Muscle of back (tissue), 11 donors: ENCODE measurements around the gene SLC1A7. TPM values are rescaled to one million over a fixed set of nuclear protein-coding genes. Genes with fewer than 3 reads are reported as not detected.

Source experiments
- DNase-seq, 3 donors: peaks; one replicate each; pipeline versions ENCODE4 v3.0.0 to v3.0.0-alpha.2; 2013
- polyA plus RNA-seq, 10 donors: library from polyadenylated mRNA; unstranded; fragments of 120-200 nt; gene quantifications; one replicate each; pipeline ENCODE4 v1.2.1, GENCODE V29; 2013; ENCODE audit not compliant: insufficient read length in 10 of 10

The SLC1A7 gene
- polyA plus RNA-seq, 10 donors, result 0.23 to 0.86 (median 0.41) TPM

DNA sequence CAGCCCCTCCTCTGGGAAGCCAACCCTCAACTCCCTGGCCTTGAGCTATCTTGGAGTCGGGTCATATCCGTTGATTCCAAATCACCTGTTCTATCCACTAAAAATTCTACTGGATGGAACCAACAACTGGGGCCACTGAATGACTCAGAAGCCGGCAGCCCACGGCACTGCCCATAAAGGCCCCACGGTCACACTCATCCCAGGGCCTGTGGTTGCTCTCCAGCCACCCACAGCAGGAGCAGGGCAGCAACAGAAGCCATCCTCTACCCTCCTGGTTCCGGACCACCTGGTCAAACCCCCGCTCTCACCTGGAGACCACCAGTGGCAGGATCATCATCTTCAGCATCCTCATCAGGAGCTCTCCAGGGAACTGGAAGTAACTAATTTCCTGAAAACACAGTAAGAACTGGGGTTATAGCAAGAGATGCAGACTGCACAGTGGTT, 8.4 kb downstream of the SLC1A7 start:
- DNase-seq, result no peak

DNA sequence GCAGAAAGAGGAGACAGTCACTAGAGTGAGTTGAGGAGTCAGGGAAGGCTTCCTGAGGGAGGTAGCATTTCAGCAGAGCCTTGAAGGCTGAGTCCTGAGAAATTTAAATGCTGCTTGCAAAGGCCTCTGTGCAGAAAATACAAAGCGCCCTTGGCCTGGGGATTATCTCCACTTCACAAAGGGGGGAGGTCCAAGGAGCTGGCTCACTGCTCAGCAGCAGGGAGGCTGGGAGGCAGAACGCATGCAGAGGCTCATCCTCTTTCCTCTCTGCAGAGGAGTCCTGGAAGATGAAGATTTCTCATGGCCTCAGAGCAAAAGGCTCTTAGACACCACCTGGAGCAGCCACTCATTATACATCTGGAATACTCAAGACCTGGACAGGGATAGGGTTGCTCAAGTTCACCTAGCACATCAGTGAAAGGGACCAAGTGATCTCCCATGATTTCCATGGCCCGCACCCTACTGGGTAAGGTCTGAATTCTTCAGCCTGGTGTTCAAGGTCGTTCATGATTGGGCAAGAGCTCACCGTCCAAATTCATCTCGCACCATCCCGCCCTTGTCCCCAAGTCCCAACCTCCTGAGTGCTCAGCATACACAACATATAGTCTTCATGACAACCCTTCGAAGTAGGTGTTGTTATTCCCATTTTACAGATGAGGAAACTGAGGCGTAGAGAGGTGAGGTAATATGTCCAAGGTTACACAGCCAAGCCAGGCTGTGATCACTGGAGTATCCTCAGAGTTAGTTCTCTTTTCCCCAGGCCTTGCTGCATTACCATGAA, 9.0 kb downstream of the SLC1A7 start:
- no peak for DNase-seq

DNA sequence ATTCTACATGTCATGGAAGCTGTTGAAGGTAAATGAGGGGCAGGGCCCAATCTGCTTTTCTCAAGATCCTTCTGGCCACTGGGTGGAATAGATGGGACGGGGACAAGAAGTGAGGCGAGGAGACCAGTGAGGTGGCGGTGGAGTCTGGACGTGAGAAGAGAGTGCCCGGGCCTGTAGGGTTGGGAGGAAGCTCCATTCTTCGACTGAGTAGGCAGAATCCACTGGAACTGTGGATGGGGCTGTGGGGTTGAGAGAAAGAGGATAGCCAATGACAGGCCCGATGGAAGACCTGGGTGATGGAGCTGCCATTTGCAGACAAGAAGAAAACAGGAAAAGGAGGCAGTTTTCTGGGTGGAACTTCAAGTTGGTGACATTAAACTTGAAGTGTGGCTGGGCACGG, 10.3 kb downstream of the SLC1A7 start:
- DNase-seq, result no peak

DNA sequence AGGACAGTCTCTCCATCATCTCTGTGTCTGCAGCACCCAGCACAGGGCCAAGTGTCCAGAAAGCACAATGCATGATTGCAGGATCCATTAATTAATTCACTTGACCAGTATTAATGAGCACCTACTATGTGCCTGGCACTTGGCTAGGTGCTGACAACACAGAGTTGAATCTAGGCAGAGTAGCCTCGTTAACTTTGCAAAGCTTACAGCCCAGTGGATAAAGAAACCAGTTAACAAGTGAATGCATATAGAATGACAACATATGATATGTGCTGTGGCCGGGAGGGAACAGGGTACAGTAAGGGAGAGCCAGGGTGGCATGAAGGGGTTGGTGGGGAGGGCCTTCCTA, 10.9 kb downstream of the SLC1A7 start:
- DNase-seq, result no peak

DNA sequence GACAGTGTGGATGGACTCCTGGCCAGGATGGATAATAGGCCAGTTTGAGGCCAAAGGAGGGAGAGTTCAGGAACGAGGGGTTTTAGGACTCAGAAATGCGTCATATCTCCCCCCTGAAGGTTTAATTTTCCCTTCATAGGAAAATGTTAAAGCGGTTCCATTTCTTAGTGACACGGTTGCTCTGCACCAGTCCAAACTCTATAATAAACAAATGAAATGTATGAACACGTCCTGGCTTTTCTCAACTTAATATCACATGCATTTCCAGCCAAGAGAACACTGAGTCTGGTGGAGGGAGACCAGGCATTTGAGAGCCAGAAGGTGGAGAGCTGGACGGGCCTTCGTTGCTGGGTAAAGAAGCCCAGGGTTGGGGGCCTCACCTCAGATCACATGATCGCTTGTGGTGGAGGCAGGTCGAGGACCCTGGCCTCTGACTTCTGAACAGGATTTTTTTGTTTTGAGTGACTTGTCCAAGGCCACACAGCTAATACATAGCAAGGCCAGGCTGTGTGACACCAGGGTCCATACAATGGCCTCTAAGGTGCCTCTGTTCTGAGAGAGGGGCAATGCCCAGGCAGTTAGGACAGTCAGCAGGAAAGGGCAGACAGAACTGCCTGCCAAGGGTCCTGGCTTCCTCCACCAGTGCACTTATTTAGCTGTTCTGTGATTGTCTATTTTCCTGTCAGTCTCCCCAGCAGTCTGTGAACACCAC, 11.4 kb downstream of the SLC1A7 start:
- DNase-seq, result no peak

GRCh38 chr1:53130598-53130877, 11.9 kb downstream of the SLC1A7 start:
- no peak for DNase-seq

DNA sequence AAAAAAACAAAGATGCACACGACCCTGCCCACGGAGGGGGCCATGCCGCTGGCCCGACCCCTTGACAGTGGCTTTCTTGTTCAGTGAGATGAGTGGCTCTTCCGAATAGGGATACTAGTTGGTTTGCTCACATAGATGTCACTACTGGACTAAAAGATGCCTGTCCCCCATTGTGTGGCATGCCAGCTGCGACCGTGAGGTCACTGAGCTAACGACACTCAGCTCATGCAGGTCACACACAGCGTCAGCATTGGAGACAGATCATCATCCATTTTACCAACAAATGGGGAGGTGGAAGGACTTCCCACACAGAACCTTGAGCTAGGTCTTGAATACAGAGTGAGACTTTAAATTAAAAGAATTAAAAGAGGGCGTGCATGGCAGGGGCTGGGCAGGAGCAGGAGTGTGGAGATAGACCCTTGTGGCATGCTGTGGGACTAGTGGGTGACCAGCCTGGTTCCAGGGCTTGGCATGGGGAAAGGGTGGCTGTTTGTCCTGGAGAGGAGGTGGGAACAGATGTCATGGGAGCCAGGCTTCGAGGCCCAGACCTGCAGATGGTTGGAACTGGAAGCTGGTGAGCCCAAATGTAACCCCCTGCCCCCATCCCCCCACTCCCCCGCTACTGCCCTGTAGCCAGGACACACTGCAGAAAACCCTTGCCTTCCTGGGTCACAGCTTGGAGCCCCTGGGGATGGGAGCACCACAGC, 12.4 kb downstream of the SLC1A7 start:
- DNase-seq, result no peak

GRCh38 chr1:53128401-53128800, 14.0 kb downstream of the SLC1A7 start:
- DNase-seq, result no peak

GRCh38 chr1:53127546-53127945, 14.9 kb downstream of the SLC1A7 start:
- no peak for DNase-seq

DNA sequence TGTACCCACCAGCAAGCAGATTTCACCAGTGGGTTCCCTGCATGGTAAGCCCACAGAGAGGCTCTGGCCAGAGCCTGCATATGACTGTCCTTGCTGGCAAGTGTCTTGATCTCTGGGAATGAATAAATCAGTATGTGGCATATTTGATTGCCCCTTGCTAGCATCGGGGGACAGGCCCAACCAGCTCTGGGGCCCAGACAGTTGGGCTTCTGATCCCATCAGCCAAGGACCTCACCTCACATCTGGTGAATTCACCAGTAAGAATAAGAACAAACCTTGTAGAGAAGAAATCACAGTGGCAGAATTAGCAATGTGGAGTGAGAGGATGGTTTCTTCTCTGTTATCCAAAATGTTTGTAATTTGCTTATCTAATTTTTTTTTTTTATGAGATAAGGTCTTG, 15.9 kb downstream of the SLC1A7 start:
- DNase-seq, result no peak

DNA sequence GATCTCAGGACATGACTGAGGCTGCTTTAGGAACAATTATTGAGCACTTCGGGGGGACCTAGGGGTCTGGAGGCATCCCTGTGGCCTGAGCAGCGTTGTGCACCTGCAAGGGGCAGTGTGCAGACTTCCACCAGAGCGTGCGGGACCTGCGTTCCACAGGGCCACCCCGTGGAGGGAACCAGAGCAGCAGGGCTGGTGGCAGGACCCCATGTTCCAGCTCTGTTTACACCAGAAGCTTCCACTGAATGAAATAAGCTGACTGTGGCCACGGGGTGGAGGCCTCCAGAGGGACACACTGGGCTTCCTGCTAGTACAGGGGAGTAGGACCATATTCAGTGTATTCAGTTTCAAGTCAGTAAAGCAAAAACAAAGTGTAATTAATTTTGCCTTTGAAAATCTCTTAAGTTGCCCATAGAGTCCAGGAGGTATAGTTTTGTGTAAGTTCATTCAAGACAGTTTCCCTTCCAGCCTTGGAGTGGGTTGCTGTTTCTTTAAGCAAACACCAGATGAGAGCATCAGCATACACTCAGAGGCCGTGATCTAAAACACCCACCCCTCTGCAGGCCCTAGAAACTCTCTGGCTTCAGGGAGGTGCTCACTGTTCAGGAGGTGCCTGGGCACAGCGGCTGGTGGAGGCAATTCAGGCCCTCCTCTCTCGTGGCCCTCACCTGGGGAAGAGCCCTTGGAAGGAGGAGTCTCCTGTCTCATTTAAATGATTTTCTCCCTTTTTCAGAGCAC, 16.6 kb downstream of the SLC1A7 start:
- no peak for DNase-seq

- DNase-seq, result no peak
Observed at GRCh38 chr1:53125122-53125521, 17.3 kb downstream of the SLC1A7 start.

- peak in 2 of 3 donors; percentile 42 to 65 for DNase-seq
Observed at GRCh38 chr1:53123453-53124140, 18.8 kb downstream of the SLC1A7 start.

- DNase-seq, result peak in 1 of 3 donors; percentile 59
Observed at GRCh38 chr1:53122961-53123413, 19.5 kb downstream of the SLC1A7 start.

DNA sequence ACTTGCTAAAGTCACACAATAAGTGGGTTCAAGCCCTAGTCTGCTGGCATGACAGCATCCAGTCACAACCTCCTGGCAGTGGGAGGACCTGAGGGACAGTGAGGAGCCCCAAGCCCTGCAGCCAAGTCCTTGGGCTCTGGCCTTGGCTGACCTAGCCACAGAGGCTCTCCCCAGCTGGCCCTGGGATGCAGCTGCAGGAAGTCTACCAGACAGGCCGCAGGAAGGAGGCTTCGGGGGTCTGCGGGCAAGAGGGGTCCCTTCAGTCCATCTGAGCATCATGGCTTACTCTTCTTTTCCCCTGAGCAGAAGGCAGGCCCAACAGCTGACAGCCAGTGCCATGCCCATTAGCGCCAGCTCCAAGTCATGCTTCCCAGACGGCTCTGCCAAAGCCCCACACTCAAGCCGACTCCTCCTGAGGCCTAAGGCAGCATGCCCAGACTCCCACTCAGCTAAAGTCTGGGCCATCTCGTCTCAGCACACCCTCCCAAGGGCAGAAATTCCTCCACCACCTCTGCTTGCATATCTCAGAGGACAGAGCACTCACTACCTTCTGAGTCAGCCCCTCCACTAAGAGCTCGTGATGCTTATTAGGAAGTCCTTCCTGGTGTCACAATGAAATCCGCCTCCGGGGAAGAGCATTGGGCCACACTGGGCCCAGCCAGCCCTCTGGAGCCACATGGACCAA, 20.1 kb downstream of the SLC1A7 start:
- DNase-seq, result peak in 1 of 3 donors; percentile 70

- DNase-seq, result peak; percentile 64 to 94 (median 86)
Observed at GRCh38 chr1:53121319-53122172, 20.9 kb downstream of the SLC1A7 start.

DNA sequence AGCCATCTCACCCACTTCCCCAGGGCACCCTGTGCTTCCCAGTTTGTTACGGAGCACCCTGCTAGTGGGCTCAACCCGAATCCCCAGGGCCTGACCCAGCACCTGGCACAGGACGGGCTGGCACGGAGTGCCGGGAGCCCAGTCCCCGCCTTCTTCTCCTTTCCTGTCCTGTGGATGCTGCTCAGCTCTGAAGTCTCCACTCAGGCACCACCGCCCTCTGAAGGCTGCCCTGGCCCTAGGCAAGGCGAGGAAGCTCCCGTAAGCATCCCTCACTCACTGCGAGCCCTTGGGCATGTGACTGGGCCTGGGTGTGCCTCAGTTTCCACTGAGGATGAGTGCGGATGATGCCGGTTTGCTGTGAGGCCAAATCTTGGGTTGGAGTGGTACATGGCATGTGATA, 21.8 kb downstream of the SLC1A7 start:
- DNase-seq, result no peak

GRCh38 chr1:53117836-53118235, 24.6 kb downstream of the SLC1A7 start:
- no peak for DNase-seq

DNA sequence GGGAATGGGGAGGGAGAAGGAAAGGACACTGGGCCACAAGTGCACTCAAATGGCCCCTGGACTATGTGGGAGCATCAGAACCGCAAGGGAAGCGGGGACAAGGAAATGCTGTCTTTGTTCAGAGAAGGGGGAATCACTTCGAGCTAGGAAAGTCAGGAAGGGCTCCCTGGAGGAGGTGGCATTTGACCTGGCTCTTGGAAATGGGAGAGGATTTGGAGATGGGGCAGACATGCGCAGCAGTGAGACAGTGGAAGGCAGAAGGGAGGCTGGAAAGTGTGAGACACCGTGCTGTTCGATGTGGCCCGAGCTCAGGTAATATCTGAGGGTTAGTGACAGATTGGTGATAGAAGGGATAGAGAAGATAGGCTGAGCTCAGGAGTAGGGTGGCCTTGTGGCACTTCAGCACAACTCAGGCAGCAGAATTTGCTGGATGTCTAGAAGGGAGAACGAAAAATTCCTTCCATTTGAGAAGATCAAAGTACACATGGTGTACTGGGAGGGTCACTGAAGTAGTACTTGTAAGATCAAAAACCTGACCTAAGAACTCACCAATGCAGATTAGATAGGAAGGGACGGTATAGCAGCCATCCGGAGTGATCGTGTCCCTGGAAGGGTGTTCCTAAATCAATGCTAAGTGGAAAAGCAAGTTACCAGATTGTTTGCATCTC, 25.4 kb downstream of the SLC1A7 start:
- no peak for DNase-seq
